Activated CD4-positive, alpha-beta T cell treated with anti-CD3 and anti-CD28 coated beads, Interleukin-2, amount 50 U/mL, for 48 hours (primary cell): ENCODE measurements around the gene TMEM26.

Experiments
- DNase-seq, 2 experiments: peaks; one replicate each; pipeline ENCODE4 v3.0.0-alpha.2; 2020

TMEM26 gene

DNA sequence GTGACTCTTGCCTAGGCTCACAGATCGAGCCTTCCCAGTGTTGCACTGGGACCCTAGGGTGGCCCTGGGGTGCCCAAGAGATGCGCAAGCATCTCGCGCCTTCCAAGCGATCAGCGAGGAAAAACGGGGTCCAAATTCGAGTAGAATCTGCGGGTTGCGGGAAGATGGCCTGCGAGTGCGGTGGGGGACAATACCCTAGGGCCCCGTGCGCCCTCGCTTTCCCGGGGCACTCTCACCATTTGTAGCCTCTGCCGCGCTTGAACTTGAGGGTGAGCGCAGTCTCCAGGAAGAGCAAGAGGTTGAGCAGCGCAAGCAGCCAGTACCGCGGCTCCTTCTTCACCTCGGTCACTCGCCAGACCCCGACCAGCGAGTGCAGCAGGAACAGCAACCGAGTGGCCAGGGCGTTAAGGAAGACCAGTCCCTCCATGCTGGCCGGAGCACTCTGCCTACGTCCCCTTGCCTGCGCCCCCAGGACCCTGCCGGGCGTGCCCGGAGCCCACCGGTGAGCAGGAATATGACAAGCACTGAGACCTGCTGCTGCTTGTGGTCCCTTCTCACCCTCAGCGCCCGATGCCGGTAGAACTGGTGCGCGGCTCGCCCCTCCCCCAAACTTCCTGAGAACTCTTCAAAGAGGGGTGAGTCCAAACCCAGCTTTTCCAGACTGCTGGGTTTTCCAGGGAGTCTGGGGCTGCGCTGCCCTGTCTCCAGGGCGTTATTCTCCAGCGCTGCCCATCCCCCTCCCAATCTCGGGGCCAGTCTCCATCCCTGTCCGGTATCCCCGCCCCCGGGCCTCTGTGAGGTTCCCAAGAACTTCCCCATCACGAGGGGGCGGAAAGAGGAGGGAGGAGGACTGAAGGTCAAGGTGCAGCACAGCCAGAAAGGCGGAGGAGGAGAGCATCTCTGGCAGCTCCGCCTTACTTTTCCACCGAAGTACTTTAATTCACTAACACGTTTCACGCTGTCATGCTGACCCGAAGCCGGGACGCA is at the start of gene TMEM26:
Gene TMEM26, minus strand, starts transcription at position 727 of the 987 bp plus-strand sequence. Its CDS starts 300 bp downstream, at position 427.
- no peak for DNase-seq

DNA sequence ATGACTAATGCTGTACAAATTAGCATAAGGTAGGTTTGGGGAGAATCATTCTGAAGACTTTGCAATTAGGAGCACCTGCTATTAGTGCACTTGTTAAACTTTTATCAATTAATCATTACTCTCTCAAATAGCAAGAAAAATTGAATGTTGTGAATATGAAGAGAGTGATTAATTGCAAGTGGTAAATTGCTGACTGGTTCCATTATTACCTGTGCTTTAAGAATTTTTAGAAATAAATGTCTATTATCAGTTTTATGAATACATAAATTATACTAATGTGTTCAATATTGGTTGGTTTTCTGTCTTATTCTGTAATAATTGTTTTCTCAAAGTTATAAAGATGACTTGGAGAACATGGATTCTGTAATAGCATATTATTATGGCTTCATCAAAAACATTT is 47.3 kb upstream of the TMEM26 start:
- no peak for DNase-seq

DNA sequence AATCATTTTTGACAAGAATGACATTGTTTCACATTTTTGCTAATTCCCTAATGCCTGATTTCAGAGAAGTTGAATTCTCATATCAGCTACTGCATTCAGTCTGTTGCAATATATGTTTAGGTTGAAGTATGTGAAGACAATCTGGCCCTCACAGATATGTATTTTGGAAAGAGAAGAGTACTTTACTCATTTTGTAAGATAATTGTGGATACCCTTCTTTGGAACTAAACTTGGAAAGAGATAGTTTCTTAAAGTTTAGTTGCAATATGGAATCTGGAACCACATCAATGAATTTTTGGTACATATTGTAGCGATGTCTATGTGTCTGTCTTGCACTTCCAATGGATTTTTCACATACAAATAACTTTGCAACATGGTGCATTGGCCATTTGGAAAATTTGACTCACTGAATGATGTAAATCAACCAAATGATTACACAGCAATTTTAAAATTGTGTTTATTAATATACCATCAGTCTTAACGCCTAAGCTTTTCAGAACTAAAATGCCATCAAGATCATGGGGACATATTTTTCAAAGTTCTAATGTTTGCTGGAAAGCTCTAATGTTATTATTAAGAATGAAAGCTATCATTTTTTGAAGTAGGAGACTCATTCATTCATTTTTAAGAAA is 39.3 kb upstream of the TMEM26 start:
- no peak for DNase-seq

DNA sequence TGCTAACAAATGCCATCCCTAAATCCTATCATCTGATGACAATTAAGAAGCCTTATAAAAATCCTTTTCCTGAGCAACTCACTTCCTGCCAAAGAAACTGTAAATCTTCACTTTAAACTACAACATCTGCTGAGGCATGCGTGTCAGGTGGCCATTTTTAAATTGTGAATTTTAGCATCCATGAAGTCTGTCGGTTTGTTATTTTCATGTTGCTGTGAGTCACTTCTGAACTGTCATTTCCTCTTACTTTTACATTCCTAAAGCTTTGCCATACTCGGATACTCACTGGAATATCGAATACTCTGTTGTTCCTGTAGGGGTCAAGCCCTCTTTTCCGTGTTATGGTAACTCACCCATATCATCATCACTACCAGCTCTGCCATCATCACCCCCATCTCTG is 34.3 kb upstream of the TMEM26 start:
- DNase-seq, result no peak

DNA sequence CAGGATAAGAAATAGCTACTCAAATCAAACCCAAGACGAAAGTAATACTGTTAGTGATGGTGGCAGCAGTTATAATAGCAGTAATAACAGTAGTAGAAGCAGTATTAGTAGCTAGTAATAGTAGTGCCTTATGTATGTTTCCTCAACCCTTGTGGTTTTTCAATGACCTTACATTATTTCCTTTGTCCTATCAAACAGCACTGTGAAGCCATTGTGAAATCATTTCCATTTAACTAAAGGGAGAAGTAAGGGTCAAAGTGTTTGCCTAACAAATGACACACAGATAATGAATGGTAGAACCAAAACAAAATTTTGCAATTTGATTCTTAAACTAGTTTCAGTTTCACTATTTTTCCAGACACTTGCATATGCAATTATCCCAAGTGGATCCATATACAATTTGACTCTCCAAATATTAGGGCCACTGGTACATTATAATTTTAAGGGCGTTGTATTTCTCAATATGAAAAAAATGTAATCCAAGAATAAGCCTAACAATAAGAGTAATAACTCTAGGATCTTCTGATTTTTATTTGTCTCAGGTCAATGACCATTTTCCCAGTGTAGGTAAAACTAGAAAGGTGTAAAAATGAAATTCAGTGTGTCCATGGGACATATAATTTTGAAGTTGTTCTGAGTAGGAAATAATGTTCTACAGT is 33.7 kb upstream of the TMEM26 start:
- DNase-seq, result no peak

DNA sequence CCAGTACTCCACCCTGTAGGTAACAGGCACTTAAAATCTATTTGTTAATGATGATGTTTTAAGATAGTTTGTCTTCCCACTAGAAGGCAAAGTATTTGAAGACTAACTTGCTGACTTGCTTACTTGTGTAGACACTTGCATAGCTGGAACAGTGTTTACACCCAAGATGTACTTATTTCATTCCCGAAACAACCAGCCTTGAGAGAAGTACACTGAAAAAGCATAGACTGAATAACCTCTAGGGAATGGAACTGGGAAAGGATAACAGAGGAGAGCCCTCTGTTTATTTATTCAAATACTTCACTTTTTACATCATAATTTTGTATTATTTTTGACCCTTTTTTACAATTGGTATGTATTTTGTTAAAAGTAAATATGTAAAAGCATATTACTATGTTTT is 33.1 kb upstream of the TMEM26 start:
- no peak for DNase-seq

DNA sequence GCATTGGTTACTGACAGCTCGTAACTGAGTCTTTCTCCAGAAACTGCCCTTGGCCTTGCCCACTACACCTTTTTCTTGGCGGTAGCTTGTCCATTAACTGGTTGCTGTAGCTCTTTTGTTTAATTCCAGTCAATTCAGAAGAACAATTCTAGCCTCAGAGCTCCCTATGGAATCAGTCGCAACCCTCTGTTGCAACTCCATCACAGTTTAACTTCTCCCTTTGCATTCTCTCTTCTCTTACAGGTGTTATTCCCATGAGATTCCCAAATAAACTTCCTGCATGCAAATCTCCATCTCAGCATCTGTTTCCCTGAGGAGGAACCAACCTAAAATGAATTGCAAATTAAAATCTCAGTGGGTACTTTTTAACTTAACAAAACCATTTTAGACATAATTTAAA is 28.4 kb upstream of the TMEM26 start:
- no peak for DNase-seq

DNA sequence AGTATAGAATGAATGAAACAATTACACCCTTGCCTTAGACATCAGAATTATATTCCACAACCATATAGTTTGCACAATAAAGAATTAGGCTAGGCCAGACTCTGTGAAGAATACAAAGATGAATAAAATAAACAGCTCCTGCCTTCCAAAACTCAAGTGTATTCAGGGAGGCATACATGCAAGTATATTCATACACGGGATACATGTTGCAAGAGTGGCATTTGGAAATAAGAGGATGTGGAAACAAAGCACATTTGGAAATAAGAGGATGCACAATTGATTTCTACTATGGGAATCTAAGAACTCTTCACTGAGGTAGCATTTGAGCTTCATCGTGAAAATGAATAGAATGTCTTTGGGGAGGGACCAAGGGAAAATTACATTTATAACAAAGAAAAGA is 27.0 kb upstream of the TMEM26 start:
- DNase-seq, result no peak

DNA sequence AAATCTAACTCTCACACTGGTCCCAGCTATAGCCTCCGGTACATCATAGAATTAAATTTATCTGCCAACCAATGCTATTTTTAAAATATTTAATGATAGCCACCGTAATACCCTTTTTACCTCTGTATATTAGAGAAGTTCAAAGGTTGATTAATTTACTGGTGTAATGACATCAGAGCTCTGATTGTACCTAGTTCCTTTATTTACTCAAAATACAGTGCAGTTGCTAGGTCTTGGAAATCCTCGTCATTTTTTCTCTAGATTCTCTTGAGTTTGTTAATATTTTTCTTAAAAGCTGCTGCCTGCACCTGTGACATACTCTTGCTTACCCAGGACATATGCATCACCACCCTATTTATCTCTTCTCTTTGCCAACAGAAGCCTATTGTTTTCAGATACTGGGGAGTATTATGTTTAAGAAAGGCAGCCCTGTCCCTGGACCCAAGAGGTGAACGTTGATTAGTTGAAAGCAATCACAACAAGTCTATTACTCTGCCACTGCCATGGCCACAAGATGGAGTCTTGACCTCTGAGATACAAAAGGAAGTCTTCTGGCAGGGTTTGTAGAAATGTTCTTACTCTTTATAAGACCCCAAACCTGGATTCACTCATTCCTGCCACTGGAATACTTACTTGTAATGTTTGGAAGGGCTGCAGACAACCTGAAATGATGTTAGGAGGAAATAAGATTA is 25.6 kb upstream of the TMEM26 start:
- no peak for DNase-seq

DNA sequence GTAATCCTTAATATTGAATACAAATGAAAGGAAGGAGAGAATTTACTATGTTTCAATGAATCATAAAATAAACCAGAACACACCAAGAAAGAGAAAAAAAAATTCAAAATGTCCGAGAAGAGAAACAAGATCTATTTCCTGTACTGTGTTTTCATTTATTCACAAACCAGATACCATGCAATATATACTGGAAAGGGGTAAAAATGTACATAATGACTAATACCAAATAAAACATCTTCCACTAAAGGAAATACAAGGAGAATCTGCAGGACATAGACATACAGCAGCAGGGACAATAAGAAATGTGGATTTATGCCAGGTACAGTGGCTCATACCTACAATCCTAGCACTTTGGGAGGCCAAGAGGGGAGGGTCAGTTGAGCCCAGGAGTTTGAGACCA is 24.3 kb upstream of the TMEM26 start:
- no peak for DNase-seq

DNA sequence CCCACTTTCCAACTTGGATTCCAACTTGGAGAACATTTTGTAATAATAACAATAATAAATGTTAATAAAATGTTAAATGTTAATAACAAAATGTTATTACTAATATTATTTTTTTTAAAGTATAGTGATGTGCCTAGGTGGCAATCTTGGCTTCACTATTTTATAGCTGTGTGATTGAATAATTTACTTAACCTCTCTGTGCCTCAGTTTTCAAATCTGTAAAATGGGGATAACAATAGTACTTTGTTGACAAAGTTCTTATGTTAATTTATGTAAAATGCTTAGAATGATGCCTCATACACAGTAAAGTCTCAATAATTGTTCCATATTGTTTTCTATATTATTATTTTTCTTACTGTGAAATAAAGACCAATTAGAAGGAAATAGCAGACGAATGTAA is 23.3 kb upstream of the TMEM26 start:
- DNase-seq, result no peak

DNA sequence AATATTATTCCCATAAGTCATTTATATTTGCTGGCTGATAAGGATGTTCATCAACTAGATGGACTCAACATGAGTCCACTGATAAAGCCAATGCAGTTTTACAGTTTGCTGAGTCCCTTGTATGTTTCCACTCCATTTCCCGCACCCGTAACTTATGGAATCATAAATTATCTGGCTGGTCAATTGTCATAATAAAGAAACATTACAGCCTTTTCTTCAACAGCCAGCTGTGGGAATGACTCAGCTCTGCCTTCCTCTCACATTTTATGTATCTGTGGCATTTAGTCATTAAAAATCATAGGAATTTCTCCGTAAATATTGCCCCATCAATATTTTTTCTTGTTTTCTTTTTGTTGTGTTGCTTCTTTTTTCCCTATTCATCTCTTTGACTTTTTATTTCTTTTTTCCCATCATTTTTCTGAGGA is 22.3 kb upstream of the TMEM26 start:
- no peak for DNase-seq

DNA sequence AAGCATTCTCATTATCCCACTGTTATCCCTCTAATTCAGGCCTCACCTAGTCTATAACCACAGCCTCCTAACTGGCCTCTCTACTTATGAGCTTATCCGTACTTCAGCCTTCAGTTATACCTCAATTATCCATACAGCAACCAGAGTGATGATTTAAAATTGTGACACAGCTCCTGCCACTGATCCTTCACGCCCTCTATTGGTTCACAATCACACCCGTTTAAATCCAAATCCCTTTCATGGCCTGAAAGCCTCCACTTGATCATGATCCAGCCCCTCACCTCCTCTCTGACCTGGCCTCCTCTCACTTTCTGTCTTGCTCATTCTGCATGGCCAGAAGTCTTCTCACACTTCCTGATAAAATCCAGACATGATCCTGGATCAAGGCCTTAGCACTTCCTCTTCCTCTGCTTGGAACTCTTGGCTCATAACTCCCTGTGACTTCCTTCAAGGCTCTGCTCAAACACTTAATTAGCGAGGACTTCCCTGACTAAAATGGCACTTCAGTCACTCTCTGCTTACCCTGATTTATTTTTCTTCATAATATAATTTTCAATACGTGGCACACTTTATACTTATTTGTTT is 19.0 kb upstream of the TMEM26 start:
- no peak for DNase-seq

DNA sequence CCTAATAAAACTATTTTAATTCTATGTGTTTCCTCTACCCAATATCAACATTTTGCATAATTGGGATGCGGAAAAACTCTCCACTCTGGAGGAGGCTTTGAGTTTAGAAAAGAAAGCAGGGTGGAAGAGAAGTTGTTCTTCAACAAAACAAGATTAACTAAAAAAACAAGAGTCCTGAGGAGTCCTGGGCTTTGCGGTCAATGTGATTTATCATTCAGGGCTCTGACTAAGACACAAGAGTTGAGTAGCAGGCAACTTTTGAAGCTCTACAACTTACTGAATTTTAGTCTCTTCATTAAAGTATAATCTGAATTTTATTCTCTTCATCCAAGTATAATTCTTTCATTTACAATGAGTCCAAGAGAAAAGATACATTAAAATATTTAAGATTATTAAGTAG is 18.3 kb upstream of the TMEM26 start:
- no peak for DNase-seq

DNA sequence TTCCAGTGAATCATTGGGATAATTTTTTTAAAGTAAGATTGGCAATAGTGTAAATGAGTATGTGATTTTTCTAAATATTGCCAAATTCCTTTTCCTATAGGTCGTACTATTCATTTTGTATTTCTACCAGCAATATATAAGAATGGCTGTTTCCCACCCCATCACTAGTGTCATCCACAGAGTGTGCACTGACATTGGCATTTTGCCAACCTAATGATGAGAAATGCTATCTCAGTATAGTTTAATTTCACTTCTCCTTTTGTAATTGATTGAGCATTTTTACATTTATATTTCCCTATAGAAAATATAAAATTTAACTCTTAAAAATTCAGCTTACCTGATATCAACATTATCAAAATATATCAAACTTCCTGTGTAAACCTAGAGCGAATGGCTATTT is 17.6 kb upstream of the TMEM26 start:
- no peak for DNase-seq

DNA sequence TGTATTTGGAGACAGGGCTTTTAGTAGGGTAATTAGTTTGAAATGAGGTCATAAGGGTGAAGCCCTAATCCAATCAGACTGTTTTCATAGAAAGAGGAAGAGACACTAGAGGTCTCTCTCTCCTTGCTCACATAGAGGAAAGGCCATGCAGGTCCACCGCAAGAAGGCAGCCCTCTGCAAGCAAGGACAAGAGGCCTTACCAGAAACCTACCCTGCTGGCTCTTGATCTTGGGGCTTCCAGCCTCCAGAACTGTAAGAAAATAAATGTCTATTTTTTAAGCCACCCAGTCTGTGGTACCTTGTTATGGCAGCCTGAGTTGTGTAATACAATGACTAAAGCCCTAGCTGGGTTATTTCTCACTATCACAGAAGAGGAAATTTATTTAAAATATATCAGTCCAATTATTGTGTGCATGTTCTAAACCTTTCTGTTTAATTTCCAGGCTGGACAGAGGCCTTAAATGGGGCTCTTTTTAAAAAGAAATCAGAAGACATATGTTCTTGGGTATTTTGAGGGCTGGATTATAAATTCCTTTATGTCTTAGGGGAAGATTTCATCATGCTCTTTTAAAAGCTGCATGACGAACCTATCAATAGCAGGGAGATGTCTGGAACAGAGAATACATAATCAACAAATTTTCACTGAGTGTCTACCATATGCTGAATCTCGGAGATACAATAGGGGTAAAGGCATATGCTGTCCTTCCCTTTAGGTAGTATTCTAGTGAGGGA is 12.9 kb upstream of the TMEM26 start:
- no peak for DNase-seq

DNA sequence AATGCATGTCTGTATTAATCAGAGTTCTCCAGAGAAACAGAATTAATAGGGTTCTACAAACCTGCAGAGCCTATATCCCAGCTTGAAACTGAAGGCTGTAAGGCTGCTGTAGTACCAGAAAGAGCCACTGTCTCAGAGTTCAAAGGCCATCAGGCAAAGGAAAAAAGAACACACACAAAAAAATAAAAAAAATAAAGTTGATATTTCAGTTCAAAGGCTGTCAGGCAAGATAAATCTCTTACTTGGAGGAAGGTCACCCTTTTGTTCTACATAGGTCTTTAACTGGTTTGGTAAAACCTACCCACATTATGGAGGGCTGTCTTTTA is 12.0 kb upstream of the TMEM26 start:
- DNase-seq, result no peak

DNA sequence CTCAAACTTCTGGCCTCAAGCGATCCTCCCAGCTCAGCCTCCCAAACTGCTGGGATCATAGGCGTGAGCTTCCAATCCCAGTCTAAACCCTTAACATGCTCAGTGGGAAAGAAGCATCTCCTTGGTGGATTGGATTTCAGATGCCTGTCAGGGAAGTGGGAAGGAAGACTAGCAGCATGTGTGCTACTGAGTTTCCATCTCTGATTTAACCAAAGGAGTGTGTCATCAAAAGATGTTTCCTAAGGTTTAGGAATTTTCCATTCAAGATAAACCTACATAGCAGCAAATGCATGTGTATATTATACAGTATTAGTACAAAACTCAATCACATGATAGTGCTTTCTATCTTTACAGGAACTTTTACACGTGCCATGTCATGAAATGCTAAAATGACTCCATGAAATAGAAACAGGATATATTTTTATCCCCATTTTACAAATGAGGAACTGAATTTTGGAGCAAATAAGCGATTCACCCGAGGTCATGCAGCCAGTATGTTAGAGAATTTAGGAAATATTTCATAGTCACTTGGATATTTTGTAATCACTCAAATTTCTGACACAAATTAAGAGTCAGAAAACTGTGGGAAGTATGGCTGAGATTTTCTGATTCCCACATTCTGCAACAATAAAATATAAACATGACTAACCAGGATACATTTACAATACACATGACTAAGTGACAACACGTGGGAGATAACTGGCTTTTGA is 11.4 kb upstream of the TMEM26 start:
- no peak for DNase-seq

DNA sequence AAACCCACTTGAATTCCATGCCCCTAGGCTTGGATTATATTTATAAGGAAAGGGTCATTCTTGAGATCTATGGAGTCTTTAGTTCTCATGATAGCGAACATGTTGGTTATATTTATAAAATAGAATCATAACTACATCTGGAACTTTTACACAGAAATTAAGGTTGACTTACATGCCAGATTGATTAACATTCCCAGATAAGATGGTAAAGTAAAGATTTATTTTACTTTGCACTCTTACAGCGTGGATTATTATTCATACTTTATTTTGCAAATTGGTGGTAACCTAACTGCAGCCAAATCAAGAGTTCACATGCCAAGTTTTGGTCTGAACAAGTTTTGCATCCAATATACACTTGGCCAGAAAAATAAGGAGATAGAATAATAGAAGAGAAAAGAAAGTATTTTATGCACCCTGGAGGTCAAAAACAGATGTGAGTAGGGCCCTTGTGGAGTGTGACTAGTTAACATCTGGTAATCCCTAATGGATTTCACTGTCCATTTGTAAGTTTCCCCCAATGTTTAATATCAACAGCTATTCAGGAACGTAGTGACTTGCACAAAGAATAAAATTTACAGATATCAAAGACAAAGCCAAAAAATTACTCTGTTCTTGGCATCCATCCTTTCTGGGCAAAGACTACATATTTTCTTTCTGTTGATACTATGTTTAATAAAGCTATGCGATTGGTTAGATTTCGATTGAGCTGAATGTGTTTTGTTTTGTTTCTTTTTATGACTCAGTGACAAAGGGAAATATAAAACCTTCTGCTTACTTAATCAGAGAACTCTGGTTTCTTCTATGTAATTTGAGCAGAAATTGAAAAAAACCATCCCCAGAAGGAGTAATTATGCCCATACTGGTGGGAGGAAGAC is 10.1 kb upstream of the TMEM26 start:
- no peak for DNase-seq

DNA sequence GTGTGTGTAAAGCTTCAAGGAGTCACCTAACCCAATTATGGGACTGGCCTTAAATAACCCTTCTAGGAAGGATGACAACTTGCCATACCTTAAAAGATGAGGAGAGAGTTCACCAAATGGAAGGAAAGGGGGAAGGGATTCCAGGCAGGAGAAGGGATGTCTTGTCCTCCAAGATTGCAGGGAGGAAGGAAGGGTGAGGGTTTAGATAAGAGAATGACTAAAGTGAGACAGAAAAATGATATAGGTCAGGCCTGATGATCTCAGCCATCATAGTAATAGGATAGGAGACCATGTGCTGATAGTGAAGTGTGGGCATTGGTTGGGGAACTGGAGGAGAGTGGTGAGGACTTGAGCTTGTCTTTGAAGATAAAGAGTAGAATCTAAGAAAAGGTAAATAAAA is 7.7 kb upstream of the TMEM26 start:
- DNase-seq, result no peak

DNA sequence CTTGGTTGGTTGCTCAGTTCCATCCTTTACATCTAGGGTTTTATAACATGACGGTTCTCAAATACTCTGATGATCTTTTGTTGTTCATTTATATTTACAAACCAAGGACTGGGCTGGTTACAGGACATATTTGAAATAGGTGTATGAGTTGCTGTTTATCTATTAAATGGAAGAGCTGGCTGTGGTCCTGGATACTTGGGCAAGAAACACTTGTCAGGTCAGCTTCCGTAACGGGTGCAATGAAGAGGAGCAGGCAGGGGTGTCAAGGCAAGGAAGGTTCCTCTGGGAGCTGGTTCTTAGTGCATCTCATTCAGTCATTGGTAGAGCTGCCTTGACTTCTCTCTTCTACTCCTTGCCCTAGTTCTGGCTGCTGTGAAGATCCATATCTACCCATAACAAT is 4.8 kb upstream of the TMEM26 start:
- no peak for DNase-seq
